GM19463 (cell line): Measurements from ENCODE around the gene IRF2.
"Not testable (repeated sequence)": the region's sequence is repeated elsewhere in the genome, so short reads cannot be mapped to it uniquely, and the experiment has no call there.

Source experiments
- ATAC-seq: cut with Tn5 transposase; IDR thresholded peaks from one replicate; pipeline ENCODE4 v1.9.1; 2021; ENCODE audit warnings: mild to moderate bottlenecking, moderate library complexity; ENCODE audit not compliant: unreplicated experiment

IRF2 gene

DNA sequence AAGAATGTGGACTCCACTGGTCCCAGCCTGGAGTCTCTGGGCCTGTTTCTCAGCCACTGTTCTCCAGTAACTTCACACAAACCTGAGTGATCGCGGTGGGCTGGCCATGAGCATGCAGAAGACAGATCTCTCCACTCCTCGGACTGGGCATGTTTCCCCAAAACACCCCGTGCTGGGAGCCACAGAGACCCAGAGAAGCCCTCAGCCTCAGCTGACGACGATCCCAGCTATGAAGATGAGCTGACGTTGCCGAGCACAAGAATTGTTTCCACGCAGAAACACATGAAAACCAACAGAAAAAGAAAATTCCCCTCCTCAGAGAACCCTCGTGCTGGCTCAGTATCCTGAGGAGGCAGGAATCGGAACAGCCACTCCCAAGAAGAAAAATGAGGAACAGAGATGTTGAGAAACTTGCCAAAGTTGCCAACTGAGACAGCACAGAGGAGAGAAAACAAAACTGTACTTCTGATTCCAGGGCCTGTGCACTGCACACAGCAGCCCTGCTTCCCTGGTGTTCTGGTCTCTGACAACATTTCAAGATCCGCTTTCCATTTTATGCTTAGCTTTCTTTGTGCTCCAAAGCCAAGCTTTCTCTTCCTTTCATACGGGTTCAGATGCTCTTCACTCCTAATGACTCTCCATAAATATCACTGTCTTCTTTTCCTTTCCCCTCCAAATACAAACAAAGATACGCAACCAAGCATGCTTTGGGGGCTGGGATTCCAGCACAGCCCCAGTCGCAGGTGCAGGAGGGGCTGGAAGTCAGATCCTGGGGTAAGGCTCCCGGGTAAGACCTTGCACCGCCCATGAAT is 81.4 kb downstream of the IRF2 start:
- ATAC-seq: no peak

DNA sequence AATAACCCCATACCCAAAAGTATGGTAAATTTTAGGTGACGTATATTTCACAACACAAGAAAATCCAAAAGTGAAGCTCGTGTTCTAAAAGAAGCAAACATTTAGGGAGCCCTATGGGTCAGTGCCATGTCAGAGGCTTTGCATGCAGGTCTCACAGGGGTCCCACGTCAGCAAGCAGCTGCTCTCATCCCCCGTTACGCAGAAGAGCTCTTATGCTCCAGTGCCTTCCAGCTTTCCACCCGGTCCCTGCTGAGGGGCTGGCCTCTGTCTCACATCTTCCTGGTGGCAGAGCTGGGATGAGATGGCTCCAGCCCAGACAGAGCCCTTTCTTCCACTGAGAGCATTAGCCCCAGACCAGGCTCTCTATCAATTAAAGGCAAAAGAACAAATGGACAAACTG is 82.0 kb downstream of the IRF2 start:
- no peak for ATAC-seq

DNA sequence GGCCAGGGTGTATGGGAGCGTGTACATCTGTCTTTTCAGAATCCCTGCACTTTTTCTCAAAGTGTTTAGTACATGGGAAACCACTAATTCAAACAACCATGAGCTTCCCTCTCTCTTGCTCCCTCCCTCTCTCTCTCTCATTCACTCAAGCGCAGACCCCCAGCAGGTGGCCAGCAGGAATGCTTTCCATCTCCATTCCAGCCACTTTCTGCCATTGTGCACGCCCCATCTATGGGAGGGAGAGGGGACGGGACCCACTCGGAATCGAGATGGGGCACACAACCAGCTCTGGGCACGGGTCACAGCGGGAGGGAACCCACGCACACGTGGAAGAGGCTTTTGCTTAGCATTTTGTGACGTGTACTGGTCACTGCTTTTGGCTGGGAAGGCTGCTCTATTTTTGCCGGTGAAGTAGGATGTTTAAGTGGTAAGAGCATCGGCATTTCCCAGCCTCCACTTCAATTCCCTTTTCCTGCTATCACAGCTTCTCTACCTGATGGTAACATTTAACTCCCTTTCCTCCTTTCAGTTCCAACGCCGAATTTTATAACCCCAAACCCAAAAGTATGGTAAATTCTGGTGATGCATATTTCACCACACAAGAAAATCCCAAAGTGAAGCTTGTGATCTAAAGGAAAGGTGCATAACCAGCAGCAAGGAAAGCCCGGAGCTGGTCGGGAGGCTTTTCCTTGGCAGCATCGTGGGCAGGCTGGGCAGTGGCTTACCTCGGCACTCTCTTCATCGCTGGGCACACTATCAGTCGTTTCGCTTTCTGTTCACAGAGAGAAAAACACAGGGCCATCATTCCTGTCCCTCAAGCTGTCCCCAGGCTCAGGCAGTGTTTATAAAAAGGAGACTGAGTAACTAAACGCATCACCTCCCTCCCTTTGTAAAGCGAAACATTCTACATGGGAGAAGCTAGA is 84.1 kb downstream of the IRF2 start:
- ATAC-seq: no peak

DNA sequence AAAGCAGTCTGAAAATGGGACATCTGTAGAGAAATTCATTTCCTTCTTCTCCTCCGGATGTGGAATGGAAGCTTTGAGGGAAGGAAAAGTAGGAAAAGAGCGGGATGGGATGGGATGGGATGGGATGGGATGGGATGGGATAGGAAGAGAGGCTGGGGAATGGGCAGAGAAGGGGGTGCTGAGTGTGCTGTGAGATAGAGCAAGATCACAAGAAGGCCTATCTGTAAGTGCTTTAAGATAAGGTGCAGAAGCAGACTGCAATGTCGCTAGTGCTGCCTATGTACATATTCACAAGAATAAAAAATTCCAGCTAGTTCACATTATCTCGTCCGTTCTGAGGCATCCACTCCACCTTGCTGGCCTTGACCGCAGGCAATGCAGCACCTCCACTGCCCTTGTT is 86.2 kb downstream of the IRF2 start:
- no peak for ATAC-seq

DNA sequence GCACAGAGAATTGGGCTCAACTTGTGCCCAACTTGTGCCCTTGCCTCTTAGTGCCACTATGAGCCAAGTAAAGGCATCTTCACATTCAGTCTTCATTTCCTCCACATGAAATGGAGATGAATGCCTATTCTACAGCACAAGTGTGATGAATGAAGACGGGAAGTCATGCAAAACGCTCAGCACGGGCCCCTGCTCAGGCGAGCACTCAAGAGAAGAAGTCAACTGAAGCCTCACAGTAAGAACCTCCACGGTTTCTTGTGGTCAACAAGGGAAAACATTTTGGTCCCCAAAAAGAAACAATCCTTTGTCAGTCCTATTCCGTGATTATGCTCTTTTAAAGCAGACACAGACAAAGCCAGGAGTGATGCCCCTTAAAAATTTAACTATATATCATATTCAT is 87.0 kb downstream of the IRF2 start:
- ATAC-seq: no peak

DNA sequence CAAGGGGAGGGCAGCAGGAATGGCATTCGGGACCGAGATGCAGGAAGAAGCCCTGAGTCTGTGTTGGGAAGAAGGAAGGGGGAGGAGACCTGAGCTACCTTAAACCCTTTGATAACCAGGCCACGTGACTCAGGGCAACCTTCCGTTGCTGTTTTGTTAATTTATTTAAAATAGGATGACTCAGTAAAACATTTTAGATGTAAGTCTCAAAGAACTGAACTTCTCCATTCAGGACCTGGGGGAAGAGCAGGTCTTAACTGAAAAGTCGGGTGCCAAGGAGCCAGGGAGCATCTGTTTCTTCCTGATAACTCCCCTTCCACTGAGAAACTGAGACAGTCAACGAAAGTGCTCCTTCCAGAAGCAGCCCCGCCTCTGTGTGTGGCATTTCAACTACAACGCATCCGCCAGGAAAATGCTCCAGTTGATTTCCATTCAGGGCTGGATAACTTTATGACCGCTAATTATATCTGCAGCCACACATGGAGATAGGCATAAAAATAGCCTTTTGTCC is 88.0 kb downstream of the IRF2 start:
- ATAC-seq: no peak

DNA sequence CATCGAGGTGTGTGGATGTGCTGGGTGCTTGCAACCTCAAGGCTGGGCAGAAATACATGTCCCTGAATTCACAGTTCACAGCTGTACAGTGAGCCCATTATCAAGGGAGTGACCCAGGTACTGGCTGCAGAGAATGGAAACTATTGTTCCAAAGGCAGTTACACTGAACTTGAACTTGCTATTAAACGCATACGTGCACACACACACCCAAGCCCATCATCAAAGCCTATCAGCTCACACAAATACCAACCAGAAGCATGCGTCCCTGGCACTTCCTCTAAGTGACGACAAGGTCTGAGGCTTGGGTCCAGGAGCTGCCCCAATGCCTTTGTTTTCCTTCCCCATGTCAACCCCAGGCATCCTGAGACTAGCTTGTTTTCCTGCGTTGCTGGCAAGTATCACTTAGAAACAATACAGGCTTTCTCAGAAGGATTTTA is 88.6 kb downstream of the IRF2 start:
- no peak for ATAC-seq

DNA sequence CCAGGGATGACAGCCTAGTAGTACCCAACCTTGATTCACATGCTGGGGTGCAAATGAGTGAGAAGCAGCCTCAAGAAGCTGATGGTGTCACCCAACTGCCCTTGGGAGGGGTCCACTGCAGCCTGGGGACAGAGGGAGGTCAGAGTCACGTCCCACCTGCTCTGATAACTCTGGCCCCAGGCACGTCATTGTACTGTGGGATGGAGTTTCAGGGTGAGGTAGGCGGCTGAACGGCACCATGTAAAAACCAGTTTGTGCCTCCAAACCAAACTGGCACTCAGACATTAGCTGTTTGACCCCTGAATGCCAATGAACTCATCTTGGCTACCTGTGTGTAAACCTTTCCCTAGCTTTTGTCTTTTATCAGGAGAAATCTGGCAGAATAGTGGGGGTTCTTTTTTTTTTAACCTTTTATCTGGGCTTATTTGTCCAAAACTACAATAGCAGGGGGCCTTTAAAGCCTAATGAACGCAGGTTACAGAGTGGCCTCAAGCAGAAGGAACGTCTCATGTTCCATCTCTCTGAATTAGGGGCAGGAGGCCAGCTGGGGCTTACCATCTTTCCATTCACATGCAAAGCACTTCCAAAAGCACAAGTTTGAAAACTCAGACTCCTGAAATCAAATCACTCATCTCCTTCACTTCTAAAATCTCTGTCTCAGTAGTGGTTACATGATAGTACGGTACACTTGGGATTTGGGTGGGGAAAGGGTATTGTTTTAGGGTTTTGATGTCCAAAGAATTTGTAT is 89.4 kb downstream of the IRF2 start:
- ATAC-seq: peak; percentile 35

DNA sequence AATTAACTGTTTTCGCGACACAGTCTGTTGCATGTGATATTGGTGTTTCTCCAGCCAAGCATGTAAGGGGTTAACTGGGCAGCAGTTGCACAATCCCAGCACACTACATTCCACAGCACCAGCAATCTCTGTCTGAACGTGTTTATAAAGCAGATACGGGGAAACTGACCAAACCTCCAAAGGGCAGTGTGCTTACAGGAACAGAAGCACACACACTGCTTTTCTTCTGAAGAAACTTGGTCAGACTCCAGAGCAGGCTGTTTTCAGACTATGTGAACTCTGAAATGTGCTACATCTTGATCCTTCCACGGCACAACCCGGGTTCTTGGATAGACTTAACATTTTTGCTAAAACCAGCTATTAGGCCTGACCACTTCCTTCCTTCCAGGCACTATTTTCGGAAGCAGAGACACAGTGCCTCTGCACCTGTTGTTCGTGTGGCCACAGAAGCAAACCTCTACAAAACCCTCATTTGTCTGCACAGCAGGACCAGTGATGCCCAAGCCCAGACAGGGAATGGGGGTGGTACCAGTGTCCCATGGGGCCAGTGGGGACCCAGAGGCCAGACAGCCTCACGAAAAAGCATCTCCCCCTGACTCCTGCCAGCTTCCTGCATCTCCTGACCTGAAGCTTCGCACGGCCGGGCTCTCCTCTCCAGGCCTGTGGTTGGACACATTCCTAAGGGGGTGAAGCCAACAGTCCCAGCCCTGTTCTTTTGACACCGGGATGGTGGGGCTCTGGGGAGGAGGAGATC is 90.1 kb downstream of the IRF2 start:
- ATAC-seq: peak; percentile 79

DNA sequence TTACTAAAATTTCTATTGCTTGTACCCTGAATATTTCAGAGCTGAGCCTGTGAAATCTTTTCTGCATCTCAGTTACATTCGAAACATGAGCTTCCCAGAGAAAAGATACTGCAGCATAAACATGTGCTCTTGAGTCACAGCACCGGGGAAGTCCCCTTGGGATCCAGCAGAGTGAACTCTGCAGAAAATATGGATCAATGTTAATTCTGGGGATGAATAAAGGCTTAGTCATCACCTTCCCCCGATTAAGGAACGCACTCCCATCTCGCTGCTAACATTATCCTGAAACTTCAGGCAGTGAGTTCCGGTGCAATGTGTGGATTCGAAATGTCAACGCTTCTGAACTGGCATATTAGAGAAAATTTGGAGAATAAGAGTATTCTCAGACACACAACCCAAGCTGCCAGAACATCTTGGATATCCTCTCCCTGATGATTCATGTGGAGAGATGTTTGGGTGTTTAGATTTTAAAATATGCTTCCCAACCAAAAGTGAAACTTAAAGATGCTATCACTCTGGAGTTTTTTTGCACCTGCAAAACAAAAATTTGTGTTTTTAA is 90.8 kb downstream of the IRF2 start:
- no peak for ATAC-seq

DNA sequence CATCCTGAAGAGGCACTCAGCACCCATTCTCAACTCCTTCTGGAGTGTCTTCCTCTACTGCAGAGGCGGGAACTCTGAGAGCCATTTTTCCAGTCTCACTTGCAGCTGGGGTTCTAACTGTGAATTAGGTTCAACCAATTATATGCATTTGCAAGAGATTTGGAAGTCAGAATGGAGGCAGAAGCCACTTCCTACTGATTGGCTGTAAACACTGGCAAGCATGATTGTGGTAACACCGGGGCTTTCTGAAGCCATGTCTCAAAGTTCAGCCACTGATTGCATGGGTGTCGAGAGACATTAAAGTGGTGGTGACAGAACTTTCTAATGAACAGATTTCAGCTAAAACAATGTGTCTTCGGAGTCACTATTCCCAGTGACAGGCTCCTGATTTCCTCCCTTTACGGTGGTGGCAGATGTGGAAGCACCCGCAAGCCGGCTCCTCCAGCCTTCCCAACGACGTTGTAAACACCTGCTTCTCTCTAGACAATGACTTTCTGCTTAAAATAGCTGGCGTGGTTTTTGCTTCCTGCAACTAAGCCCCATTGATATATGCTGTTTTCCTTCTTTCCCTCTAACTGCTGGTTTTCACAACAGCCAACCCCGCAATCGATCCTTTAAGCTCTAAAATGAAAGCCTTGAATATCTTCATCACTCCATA is 92.0 kb downstream of the IRF2 start:
- ATAC-seq: no peak

DNA sequence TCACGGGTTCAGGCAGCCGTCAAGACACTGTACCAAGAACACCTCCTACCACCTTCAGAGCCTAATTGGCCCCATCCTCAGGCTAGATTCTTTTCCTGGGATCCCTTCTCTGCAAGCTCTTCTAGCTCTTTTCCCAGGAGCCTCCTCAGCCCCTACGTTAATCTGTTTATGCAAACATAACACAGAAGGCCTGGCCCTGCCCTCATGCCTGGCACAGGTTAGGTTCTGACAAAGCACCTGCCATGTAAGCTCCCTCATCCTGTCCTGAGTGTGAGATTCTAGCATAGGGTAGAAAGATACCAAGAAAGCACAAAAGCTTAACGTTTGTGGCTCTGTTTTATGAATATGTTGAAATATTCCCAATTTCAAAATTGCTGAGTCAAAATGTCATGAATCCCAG is 93.6 kb downstream of the IRF2 start:
- ATAC-seq: no peak

DNA sequence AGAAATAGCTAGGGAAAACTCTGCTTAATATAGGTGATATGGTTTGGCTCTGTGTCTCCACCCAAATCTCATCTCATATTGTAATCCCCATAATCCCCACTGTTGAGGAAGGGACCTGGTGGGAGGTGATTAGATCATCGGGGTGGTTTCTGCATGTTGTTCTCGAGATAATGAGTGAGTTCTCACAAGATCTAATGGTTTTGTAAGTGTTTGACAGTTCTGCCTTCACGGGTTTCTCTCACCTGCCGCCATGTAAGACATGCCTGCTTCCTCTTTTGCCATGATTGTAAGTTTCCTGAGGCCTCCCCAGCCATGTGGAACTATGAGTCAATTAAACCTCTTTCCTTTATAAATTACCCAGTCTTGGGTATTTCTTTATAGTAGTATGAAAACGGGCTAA is 94.1 kb downstream of the IRF2 start:
- not testable (repeated sequence) for ATAC-seq

DNA sequence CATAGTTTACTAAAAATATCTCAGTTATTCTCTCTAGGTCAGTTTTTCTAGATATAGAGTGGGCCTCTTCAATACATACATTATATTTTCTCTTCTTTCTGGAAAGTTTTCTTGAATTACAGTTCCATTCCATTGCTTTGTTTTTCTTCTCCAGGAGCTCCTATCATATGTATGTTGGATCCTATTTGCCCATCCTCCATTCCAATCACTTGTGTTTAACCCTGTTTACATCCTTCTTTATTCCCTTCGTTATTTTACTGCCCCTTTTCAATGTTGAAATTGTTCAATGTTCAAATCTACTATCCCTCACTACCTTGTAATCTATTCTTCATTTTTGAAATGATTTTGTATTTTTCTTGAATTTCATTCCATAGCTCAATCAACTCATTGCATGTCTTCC is 97.4 kb downstream of the IRF2 start:
- ATAC-seq: no peak

DNA sequence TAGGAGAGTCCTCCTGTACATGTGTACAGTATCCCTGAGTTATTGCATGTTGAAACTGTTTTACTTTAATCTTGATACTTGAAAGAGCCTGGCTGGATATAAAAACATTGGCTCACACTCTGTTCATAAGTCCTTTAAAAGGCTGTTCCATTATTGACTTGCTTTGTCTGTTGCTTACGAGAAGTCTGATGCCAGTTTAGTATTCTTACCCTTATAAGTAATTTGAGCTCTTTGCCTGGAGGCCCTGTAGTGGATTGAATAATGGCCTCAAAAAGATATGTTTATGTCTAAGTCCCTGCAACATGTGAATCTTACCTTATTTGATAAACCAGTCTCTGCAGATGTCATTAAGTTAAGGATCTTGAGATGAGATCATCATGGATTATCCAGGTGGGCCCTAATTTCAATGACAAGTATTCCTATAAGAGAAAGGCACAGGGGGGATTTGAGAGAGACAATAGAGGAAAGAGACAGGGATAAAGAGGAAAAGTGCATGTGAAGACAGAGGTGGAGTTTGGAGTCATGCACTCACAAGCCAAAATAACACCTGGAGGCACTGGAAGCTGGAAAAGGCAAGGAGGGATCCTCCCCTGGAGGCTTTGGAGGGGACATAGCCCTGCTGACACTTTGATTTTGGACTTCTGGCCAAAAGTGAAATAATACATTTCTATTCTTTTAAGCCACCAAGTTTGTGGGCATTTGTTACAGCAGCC is 98.1 kb downstream of the IRF2 start:
- ATAC-seq: no peak

DNA sequence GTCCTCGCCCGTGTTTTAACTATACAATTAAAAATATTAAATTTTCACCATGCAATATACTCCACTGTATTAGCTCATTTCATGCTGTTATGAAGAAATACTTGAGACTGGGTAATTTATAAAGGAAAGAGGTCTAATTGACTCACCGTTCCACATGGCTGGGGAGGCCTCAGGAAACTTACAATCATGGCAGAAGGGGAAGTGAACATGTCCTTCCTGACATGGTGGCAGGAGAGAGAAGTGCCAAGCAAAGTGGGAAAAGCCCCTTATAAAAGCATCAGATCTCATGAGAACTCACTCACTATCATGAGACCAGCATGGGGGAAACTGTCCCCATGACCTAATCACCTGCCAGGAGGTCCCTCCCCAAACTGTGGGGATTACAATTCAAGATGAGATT is 98.7 kb downstream of the IRF2 start:
- not testable (repeated sequence) for ATAC-seq

DNA sequence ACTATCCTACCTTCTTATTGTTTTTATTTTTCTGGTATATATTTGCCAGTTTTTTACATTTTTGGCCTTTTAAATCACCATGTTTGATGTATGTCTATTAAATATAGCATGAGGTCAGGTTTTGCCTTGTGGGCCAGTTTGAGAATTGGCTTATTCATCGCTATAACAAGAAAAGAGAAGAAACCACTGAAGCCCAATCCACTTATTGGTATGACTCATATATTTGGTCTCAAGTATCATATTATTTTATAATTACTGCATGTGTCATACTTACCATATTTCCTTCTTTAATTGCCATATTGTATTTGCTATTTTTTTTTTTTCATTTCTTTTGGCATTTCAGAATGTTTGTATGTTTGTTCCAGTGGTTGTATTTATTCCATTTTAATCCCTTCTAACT is 99.3 kb downstream of the IRF2 start:
- no peak for ATAC-seq

DNA sequence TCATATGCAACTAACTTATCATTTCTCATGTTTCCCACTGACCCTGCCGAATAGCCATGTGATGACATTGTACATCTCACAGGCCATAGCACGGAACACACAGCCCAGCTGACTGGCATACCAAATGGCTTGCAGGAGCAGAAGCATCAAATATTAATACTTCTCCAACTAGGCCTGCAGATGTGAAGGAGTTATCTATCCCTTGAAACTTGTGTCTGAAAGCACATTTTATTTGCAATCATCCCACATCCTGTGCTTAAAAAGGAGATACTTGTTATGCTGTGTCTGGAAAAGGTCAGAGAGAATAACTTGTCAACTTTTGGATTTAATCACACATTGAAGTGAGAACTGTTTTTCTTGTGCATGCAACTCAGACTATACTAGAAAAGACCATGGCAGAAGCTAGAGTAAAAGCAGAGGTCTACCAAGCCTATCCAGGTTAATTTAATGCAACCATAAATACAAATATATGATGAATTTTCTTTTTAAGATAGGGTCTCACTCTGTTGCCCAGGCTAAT is 100.4 kb downstream of the IRF2 start:
- no peak for ATAC-seq

DNA sequence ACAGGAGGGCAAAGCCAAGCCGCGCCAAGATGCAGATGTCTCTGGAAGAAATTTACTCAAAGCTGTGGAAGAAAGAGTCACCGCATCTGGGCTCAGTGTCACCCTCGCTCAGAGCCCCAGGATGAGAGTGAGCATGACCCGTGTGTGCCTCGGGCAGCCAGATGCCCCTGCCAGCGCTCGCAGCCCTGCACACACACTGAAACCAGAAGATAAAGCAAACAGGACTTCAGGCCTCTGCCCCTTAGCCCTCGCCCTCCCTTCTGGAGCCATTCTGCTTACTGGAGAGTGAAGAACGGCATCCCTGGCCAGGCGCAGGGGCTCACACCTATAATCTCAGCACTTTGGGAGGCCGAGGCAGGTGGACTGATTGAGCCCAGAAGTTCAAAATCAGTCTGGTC is 103.0 kb downstream of the IRF2 start:
- ATAC-seq: no peak
